GM18873 (cell line): Measurements from ENCODE around the gene TMEM59L.
"Not testable (repeated sequence)": the region's sequence is repeated elsewhere in the genome, so short reads cannot be mapped to it uniquely, and the experiment has no call there.

ENCODE experiments used
- ATAC-seq: cut with Tn5 transposase; IDR thresholded peaks from one replicate; pipeline ENCODE4 v1.9.1; 2021; ENCODE audit warnings: mild to moderate bottlenecking, moderate library complexity, moderate number of reproducible peaks; ENCODE audit not compliant: unreplicated experiment, low FRiP score

Gene TMEM59L

GRCh38 chr19:18593367-18594095 lies 19.1 kb upstream of the TMEM59L start:
- no peak for ATAC-seq

DNA sequence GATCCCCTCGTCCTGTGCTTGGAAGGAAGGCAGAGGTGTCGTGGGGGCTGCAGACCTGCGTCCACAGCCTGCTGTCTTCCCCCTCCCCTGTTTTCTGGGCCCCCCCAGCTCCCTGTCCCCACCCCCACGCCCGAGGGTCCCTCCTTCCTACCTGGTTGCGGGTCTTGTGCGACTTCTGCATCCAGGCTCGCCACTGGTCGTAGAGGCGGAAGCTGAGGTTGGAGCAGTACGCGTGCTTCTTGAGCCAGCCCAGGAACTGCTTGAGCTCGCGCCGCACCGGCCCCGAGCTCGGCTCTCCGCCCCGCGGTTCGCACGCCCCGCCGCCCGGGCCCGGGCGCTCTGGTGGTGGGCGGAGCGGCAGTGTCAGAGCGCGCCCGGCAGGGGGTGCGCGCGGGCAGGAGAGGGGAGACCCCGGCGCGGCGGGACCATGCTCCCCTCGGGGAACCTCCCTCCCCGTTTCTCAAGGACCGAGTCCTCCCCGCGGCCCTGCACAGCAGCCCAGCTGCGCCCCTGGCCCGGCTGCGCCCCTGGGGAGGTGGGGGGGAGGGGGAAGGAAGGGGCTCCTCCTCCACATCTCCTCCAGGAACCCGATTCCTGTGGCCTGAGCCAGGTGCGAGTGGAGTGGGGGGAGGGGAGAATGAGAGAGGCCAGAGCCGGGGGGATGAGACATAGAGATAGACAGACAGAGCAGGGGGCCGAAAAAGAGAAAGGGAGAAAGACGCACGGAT lies 18.4 kb upstream of the TMEM59L start:
- ATAC-seq = no peak

GRCh38 chr19:18594824-18595373 lies 17.8 kb upstream of the TMEM59L start:
- no peak for ATAC-seq

DNA sequence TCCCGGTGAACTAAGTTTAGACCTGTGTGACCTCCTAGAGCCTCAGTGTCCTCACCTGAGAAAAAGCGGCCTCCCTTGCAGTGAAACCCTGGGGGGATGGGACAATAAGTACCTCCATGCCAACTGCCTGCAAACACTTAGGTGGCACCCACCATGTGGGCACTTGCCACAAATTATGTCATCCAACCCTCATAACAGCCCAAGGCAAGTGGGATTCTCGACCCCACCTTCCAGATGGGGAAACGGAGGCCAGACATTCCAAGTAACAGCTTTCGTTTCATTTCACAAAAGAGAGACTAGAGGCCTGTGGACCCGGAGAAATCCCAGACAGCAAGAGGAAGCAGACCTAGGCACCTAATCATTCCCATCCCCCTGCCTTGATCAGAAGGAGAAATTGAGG lies 17.2 kb upstream of the TMEM59L start:
- no peak for ATAC-seq

- ATAC-seq = no peak
Measured at GRCh38 chr19:18596752-18597157, 15.9 kb upstream of the TMEM59L start.

DNA sequence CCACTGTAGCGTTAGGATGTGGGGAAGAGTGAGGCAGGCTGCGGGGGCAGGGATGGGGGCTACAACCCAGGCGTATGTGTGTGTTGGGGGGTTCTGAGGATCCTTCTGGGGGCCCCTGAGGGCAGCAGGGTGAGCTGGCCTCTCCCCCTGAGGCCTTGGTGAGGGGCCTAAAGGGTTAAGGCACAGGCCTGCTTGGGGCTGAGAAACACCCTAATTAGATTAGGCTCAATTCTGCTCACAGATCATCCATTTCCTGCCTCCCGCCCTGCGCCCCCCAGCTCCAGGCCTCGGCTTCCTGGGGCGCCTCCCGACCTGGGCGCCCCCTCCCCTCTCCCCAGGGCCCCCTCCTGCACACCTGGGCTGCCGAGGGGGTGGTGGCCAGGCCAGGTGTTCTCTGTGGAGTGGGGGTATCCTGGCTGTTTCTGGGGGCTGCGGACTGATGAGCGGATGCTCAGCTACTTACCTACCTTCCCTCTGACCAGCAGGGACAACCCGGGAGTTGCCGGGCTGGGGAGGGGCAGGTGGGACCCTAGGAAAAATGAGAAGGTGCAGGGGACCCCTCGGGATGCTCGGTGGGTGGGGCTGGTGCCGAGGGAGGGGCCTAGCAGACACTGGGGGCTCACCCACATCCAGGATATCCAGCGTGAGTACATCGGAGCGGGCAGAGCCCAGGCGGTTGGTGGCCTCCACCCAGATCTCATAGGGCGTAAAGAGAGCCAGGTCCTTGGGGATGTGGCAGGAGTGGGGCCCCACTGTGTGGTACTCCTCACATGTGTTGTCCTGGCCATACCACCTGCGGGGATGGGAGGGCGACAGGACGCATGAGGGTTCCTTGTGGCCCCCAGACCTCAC lies 14.6 kb upstream of the TMEM59L start:
- ATAC-seq = no peak

GRCh38 chr19:18599485-18599884 lies 13.2 kb upstream of the TMEM59L start:
- ATAC-seq = no peak

- not testable (repeated sequence) for ATAC-seq
Measured at GRCh38 chr19:18600692-18601397, 11.8 kb upstream of the TMEM59L start.

DNA sequence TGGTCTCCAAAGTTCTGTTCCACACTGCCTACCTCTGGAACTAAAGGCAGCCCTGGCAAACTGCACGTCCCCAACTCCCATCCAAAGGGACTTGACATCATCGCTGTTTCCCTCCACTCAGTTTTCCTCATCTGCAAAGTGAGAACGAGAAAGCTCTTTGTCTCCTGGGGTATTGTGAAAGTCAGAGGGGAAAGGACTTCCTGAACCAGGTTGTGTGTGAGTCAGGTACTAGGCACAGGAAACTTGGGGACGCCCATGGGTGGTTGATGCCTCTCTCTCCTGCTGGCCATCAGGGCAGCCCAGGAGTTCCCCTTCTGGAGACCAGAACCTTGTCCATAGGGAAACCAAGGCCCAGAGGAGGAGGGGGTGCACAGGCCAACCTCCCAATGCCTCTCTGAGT lies 10.8 kb upstream of the TMEM59L start:
- ATAC-seq = no peak

DNA sequence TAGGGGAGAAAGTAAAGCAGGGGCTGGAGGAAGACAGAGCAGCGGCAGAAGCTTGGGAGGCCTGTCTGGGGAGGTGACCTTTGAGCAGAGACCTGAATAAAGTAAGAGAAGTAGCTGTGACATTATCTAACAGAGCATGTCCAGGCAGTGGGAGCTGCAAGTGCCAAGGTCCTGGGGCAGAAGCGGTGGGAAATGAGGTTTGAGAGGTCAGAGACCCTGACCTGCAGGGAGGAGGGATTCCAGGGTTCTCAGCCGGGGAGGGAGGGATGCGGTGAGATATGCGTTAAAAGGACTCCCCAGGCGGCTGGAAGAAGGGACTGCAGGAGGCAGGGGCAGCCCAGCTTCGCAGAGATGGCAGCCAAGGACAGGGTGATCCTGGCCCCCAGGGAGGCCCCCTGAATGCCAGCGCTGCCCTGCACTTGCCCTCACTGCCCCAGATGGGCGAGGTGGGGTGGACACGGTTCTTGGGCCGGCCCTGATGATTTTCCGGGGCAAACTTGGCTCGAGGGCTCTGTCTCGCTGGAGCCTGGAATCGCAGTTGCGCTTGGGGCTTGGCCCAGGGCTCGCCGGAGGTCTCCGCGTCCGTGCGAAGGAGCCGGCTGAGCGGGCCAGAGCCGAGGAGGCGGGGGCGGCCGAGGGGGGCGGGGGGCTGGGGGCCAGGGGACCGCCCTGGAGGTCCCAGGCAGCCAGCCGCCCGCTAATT lies 9.3 kb upstream of the TMEM59L start:
- ATAC-seq = no peak

DNA sequence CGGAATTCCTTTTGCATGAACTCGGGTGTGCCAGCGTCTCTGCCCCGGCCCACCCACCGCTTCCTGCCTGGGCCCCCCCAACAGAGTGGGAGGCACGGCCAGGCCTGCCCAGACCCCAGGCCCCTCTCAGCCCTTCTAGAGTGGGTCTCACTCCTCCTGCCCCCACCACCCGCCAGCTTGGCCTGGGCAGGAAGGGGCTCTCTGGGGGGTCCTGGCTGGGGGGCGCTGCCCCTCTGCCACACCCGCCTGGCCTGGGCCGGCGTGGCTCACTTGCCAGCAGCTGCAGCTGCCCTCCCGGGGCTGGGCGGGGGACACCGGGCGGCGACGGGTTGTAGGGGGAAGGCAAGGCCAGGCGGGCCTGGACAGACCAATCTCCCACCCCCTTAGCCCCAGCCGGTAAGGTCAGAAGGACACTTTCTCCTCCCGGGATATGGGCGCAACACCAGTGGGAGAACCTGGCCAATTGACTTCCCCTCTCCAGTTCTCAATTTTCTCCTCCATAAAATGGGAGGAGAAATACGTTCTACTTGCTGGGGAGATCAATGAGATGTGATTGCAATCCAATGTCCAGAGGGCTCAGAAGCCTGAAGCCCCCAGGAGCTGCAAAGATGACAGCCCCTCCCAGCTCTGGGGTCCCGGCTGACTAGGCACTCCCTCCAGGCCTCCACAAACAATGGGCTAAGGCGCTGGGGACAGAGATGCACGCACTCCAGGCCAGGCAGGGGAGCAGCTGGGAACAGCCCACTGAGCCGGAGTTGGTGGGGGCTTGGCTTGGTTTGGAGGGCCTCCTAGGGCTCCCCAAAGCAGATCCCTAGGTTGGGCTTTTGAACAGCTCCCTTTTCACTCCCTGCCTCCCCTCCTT lies 8.5 kb upstream of the TMEM59L start:
- no peak for ATAC-seq

- no peak for ATAC-seq
Measured at GRCh38 chr19:18604820-18605159, 7.9 kb upstream of the TMEM59L start.

DNA sequence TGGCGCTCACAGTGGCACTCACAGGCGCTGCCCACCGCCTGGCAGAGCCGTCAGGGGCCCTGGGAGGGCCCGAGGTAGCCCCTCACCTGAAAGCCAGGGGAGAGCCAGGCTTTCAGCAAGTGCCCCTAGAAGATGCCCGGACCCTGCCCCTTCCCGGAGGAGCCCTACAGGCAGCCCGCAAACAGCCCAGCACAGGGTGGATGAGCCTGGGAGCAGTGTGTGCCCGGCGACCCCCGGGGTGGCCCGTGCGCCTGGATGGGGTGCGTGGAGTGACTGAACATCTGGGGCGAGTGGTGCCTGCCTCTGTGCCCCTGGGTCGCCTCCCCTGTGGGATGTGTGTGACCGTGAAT lies 7.5 kb upstream of the TMEM59L start:
- no peak for ATAC-seq

DNA sequence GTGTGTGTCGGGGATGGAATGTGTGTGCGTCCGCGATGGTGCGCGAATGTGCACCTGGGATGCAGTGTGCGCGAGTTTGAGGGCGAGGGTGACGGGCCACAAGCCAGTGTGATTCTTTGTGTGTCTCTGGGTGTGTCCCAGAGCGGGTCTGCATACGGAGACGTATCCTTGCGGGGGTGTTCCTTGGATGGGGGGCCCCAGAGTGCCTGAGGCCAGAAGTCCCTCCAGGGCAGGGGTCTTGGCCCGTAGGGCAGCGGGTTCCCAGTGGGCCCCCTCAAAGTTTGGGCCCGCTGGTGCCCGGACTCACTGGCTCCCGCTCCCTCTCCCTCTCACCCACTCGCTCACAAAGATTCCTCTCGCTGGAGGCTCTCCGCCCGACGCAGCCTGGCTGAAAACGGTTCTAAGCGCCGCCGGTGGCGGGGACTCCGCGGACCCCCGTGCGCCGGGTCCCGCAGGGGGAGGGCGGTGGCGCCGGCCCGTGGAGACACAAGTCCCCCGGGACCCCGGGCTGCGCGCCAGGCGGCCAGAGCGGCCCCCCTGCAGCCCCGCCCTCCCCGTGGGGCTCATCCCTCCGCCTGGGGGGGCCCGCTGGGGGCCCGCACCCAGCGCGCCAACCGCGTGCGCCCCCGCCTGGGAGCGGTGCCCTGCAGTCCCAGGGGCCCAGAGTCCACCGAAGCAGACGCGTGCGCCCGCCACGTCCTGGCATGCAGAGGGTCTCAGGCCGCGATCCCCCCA lies 7.0 kb upstream of the TMEM59L start:
- no peak for ATAC-seq

- ATAC-seq = no peak
Measured at GRCh38 chr19:18606281-18607225, 6.1 kb upstream of the TMEM59L start, which contains the start of gene CRLF1. Gene CRLF1, minus strand, starts transcription at chr19:18606799. Its CDS starts 143 bp downstream, at chr19:18606656.

GRCh38 chr19:18607226-18608101 lies 5.2 kb upstream of the TMEM59L start:
- ATAC-seq = no peak
